Stromal cell of bone marrow (primary cell): ENCODE results near the gene TP73.

Experiments
- DNase-seq: peaks from one replicate; pipeline ENCODE4 v3.0.0-alpha.2; 2012; ENCODE audit warnings: low read depth

The TP73 gene

DNA sequence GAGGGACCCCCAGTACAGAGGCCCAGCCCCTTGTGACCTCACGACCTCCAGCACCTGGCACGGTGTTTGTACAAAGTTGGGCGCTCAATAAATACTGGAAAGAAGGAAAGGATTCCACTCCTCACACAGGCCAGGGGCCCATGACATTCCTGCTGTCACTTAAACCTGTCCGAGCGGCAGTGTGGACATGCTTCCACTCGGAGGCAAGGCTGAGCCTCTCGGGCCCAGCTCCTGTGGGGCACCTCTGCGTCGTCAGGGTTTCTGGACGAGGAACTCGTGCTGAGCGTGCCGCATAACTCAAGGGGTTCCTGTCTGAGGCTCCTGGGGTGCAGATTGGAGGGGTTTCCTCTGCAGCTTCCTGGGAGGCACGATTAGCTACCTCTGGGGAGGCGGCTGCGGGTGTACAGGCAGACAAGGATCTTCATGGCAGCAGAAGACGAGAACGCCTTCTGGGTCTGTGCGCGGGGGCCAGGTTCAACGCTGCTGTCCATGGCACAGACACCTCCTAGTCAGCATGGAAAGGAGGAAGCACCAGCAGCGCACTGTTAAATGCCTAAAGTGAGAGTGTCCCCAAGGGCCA is 116.6 kb downstream of the TP73 start:
- DNase-seq, result no peak

- no peak for DNase-seq
Measured at GRCh38 chr1:3770047-3770765, 117.9 kb downstream of the TP73 start.

DNA sequence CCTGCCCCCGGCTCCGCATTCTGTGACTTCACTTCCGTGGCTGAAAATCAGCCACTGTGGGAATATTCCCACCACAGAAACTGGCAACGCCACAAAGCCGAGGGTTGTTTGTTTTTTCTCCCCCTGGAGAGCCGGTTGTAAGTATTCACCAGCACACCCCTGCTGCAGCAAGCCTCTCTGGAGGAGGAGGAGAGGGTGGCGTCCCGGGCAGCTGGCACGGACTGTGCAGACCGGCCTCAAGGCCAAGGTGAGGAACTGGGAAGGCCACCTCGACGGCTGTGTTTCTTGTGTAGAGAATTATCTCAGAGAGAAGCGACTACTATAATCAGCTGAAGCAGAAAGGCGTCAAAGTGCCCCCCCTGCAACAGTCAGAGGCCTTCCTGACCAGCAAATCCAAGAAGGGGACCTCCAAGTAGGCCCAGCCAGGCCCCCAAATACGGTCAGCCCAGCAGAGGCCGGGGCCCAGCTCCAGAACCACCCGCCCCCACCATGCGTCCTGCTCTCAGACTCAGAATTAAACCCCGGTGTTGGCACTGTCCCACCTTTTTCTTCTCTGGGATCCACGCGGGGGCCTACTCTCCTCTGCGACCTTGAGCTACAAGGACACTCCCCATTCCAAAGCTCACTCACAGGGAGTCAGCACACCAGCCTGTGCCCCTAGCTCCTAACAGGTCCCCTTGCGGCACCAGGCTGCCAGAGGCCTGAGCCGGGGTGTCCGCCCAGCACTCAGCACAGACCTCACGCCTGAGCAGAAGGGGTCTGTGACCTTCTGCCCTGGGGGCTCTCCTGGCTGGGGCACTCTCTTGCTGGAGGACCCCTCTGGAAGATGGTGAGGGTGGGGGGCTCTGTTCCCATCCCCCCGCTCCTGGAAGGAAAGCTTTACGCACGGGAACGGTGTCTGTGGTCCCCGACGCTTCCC is 119.1 kb downstream of the TP73 start:
- DNase-seq, result no peak

- DNase-seq, result no peak
Measured at GRCh38 chr1:3772027-3772714, 119.9 kb downstream of the TP73 start.

- DNase-seq, result no peak
Measured at GRCh38 chr1:3772715-3773571, 120.6 kb downstream of the TP73 start, which contains the start of gene SMIM1. SMIM1 (plus strand) TSS chr1:3772749; CDS start chr1:3775374, 2,625 bp downstream.

DNA sequence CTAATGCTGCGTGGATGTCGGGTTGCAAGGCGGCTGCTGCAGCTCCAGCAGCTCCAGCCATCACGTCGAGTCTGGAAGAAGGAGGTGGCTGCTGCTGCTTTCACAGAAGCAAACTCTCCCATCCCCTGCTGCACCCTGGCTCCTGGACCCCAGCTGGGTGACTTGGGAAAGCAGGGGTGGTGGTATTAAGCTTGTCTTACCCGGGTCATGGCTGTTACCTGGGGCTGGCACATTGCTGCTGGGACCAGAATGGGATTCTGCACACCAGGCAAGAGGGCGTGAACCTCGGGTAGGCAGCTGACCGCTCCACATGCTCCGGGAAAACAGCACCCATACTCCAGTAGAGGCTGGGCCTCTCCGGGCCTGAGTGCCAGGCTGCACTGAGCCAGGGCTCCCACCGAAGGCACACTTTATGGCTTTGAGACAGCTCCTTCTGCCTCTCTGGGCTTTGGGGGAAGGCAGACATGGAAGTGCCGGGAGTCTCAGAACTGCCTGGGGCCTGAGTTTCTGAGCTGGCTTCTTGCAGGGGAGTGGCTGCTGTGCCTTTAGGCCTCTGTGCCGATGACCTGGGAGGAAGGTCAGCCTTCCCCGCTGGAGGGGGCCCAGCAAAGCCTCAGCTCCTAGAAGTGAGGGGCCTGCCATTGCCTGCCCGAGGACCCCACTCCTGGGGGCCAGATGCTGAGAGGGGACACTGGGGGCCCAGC is 121.4 kb downstream of the TP73 start:
- no peak for DNase-seq

DNA sequence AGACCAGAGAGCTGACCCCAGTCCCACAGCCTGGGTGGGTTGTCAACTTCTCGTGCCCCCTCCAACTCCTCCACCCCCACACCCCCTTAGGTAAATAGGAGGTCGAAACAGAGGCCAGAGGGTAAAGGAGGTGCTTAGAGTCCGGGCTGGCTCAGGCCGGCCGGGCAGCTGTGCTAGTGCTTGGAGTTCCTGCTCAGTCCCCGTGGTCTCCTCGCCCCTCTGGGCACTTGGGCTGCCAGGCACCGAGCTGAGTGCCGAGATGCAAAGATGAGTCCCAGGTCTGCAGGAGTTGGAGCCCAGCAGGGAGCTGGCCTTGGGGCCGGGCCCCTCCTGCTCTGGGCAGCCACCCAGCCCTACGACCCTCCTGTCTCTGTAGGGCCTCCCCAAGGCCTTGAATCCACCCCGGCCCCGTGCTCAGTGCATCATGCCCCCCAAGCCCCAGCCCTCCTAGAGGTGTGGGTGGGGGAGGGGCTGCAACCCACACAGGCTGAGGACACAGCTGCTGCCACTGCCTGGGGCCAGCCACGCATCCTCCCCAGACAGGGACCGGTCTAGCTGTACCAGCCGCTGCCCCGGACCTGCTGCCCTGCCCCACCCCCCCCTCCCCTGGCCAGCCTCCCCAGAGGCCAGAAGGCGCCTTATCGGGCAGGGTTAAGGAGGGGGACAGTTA is 122.1 kb downstream of the TP73 start:
- no peak for DNase-seq

DNA sequence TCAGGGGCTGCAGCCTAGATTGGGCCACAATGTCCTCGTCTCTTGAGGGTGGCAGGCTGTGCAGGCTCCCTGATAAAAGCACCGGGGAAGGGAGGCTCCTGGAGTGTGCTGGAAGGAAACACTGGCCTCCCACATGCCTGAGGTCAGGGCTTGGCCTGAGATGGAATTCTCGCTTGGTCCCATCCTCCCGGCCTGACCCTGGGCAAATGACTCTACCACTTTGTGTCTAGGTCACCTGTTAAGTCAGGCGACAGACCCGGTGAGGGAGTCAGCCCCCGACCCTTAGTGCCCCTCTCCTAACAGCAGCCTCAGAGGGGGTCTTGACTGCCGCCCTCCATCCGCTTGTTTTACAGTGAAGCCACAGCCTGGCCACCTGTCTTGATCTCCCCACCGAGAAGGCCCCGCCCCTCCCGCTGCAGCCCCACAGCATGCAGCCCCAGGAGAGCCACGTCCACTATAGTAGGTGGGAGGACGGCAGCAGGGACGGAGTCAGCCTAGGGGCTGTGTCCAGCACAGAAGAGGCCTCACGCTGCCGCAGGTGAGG is 122.7 kb downstream of the TP73 start:
- no peak for DNase-seq

- no peak for DNase-seq
Measured at GRCh38 chr1:3775490-3776230, 123.3 kb downstream of the TP73 start.

- DNase-seq, result no peak
Measured at GRCh38 chr1:3776231-3776961, 124.1 kb downstream of the TP73 start.

- no peak for DNase-seq
Measured at GRCh38 chr1:3777078-3777547, 124.8 kb downstream of the TP73 start.

- DNase-seq, result no peak
Measured at GRCh38 chr1:3777647-3778589, 125.6 kb downstream of the TP73 start.

DNA sequence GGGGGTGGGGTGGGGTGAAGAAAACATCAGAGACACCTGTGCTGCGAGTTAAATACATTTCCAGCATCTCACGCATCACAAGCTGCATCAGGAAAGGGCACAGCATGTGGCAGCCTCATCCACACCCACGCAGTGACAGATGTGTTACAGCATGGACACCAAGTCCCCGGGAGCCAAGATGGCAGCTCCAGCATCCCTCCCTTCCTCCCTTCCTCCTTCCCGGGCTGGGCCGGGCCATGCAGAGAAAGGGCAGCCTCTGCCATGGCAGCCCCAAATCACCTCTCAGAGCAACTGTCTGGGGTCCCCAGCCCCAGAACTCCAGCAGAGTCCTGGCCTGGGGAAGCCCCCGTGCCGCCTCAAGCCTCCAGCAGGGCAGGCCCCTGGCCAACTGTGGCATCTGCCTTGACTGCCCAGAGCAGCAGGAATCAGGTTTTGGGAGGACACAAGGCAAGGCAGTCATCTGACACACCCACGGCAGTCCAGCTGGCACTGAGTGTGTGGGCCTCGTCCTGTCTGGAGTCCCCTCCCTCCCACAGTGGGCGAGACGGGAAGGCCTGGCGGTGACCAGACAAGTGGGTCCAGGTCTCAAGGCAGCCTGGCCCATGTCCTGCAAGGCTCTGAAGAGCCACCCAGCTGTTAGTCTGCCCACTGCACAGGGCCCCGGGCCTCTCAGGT is 126.4 kb downstream of the TP73 start:
- no peak for DNase-seq

- no peak for DNase-seq
Measured at GRCh38 chr1:3779265-3779911, 127.1 kb downstream of the TP73 start.

DNA sequence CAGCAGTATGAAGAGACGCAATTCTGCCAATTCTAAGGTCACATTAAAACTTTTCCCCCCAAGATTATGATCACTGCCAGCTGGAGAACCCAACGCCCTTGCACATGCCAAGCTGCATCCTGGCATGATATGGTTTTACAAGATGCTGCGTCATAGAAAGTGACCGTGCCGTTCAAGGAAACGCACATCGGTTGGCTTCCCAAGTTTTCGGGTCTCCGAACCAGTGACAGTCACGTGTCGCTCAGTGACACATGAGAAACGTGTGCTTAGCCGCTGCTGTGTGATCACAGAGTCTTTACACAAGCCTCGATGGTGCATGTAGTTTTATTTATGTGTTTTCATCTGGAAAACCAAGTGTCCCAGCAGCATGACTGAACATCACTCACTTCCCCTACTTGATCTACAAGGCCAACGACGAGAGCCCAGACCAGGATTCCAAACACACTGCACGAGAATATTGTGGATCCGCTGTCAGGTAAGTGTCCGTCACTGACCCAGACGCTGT is 127.6 kb downstream of the TP73 start:
- DNase-seq, result no peak

DNA sequence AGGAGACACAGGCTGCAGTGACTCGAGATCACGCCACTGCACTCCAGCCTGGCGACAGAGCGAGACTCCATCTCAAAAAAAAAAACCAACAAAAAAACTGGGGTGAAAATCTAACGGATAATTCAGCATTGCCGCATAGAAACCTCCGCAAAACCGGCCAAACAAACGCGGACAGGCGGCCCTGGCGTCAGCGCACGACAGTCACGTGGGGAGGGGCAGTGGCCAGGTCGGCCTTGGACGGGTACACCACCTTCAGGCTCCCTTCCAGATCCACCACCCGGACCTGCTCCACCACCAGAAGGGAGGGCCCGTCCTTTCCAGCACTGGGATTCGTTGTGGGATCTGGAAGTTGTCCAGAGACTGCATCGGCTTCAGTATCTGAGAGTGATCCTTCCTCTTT is 128.6 kb downstream of the TP73 start:
- no peak for DNase-seq
